Effector memory CD4-positive, alpha-beta T cell (primary cell): ENCODE data around the gene BRD8.
"Not testable (repeated sequence)": the region's sequence is repeated elsewhere in the genome, so short reads cannot be mapped to it uniquely, and the experiment has no call there.

Experiments used
- DNase-seq, 3 donors: peaks; one replicate each; pipeline ENCODE4 v3.0.0-alpha.2; 2020
- H3K27ac ChIP-seq: 2 replicates; pipeline ENCODE4 v1.7.0; 2013; ENCODE audit warnings: mild to moderate bottlenecking, low read length, moderate library complexity; ENCODE audit not compliant: insufficient read depth, poor library complexity, severe bottlenecking
- H3K27me3 ChIP-seq: replicated peaks from 2 replicates; pipeline ENCODE4 v1.7.0; 2013; ENCODE audit warnings: mild to moderate bottlenecking, low read length; ENCODE audit not compliant: insufficient read depth, control insufficient read depth, poor library complexity, severe bottlenecking
- H3K36me3 ChIP-seq: 2 replicates; pipeline ENCODE4 v1.7.0; 2013; ENCODE audit warnings: mild to moderate bottlenecking, low read length, moderate library complexity; ENCODE audit not compliant: control insufficient read depth, insufficient read depth
- H3K4me1 ChIP-seq: 2 replicates; pipeline ENCODE4 v1.7.0; 2013; ENCODE audit warnings: low read length, mild to moderate bottlenecking; ENCODE audit not compliant: control insufficient read depth, insufficient read depth, poor library complexity, severe bottlenecking
- H3K4me3 ChIP-seq: 2 replicates; pipeline ENCODE4 v1.7.0; 2013; ENCODE audit warnings: low read length, low read depth, mild to moderate bottlenecking; ENCODE audit not compliant: insufficient read depth, poor library complexity, severe bottlenecking
- H3K9me3 ChIP-seq: 2 replicates; pipeline ENCODE4 v1.7.0; 2013; ENCODE audit warnings: mild to moderate bottlenecking, low read length, moderate library complexity; ENCODE audit not compliant: control insufficient read depth
- total RNA-seq, 3 donors: gene quantifications; one replicate each; lab custom pipeline; 2026; lab: John Stamatoyannopoulos, UW

The BRD8 gene
- 21.3 to 34.9 (median 21.8) reads per million in 3 donors for total RNA-seq

- Histone ChIP-seq H3K4me3 (peak within 1 kb of the TSS; percentile 90), H3K27ac (peak within 1 kb of the TSS; percentile 68), H3K27me3 (no peaks in the 10 kb centered on the region), H3K9me3 (no peaks in the 10 kb centered on the region), H3K4me1 (peaks cover 7% of the 10 kb centered on the region), H3K36me3 (peaks cover 9% of the 10 kb centered on the region)
- peak; percentile 73 to 87 (median 82) for DNase-seq
Observed at GRCh38 chr5:138178516-138179276, at the start of gene BRD8, which contains the start of gene KIF20A. Gene BRD8, minus strand, starts transcription at chr5:138178630. Its CDS starts 16 bp downstream, at chr5:138178614. Gene KIF20A, plus strand, starts transcription at chr5:138179112. Its CDS starts 569 bp downstream, at chr5:138179681.

- Histone ChIP-seq H3K4me3 (no peak overlapping the region), H3K4me1 (no peaks in the 10 kb centered on the region), H3K27me3 (no peaks in the 10 kb centered on the region), H3K36me3 (no peaks in the 10 kb centered on the region), H3K9me3 (no peaks in the 10 kb centered on the region), H3K27ac (no peak overlapping the region)
- no peak for DNase-seq
Observed at GRCh38 chr5:138226910-138227309, 48.5 kb upstream of the BRD8 start.

GRCh38 chr5:138224712-138225111, 46.3 kb upstream of the BRD8 start:
- no peaks in the 10 kb centered on the region for H3K9me3 ChIP-seq
- H3K36me3 ChIP-seq, result no peaks in the 10 kb centered on the region
- no peak overlapping the region for H3K4me3 ChIP-seq
- no peaks in the 10 kb centered on the region for H3K27me3 ChIP-seq
- DNase-seq, result no peak
- H3K4me1 ChIP-seq, result no peaks in the 10 kb centered on the region
- H3K27ac ChIP-seq, result no peak overlapping the region

GRCh38 chr5:138223532-138223931, 45.1 kb upstream of the BRD8 start:
- Histone ChIP-seq H3K4me1 (no peaks in the 10 kb centered on the region), H3K9me3 (no peaks in the 10 kb centered on the region), H3K27ac (no peak overlapping the region), H3K27me3 (no peaks in the 10 kb centered on the region), H3K4me3 (no peak overlapping the region), H3K36me3 (no peaks in the 10 kb centered on the region)
- no peak for DNase-seq

- no peak for DNase-seq
- H3K27ac ChIP-seq, result no peak overlapping the region
- no peak overlapping the region for H3K4me3 ChIP-seq
- H3K27me3 ChIP-seq, result no peaks in the 10 kb centered on the region
- peaks cover 7% of the 10 kb centered on the region for H3K4me1 ChIP-seq
- no peaks in the 10 kb centered on the region for H3K36me3 ChIP-seq
- H3K9me3 ChIP-seq, result no peaks in the 10 kb centered on the region
Observed at GRCh38 chr5:138216799-138217198, 38.4 kb upstream of the BRD8 start.

- Histone ChIP-seq H3K27ac (peak within 1 kb of the TSS; percentile 79), H3K9me3 (no peaks in the 10 kb centered on the region), H3K4me3 (peak within 1 kb of the TSS; percentile 96), H3K27me3 (no peaks in the 10 kb centered on the region), H3K4me1 (peaks cover 7% of the 10 kb centered on the region), H3K36me3 (peaks cover 4% of the 10 kb centered on the region)
- DNase-seq, result peak; percentile 80 to 91 (median 84)
Observed at GRCh38 chr5:138213161-138214029, 35.0 kb upstream of the BRD8 start, which contains the start of gene CDC23. Gene CDC23, minus strand, starts transcription at chr5:138213323. Its CDS starts 11 bp downstream, at chr5:138213312.

- Histone ChIP-seq H3K9me3 (no peaks in the 10 kb centered on the region), H3K27ac (peak overlapping the region; percentile 79), H3K4me3 (peak overlapping the region; percentile 96), H3K4me1 (peaks cover 7% of the 10 kb centered on the region), H3K36me3 (peaks cover 4% of the 10 kb centered on the region), H3K27me3 (no peaks in the 10 kb centered on the region)
- DNase-seq, result no peak
Observed at GRCh38 chr5:138212828-138213160, 34.4 kb upstream of the BRD8 start.

- Histone ChIP-seq H3K4me3 (no peak overlapping the region), H3K36me3 (peaks cover 7% of the 10 kb centered on the region), H3K27me3 (no peaks in the 10 kb centered on the region), H3K27ac (no peak overlapping the region), H3K9me3 (no peaks in the 10 kb centered on the region), H3K4me1 (peaks cover 7% of the 10 kb centered on the region)
- no peak for DNase-seq
Observed at GRCh38 chr5:138210985-138211384, 32.6 kb upstream of the BRD8 start.

GRCh38 chr5:138193859-138194258, 15.4 kb upstream of the BRD8 start:
- H3K27ac ChIP-seq, H3K4me3 ChIP-seq, H3K27me3 ChIP-seq, H3K9me3 ChIP-seq, DNase-seq, H3K4me1 ChIP-seq: not testable (repeated sequence)
- peaks cover 45% of the 10 kb centered on the region for H3K36me3 ChIP-seq

GRCh38 chr5:138192826-138193225, 14.4 kb upstream of the BRD8 start:
- Histone ChIP-seq H3K9me3 (no peaks in the 10 kb centered on the region), H3K4me1 (no peaks in the 10 kb centered on the region), H3K36me3 (peaks cover 45% of the 10 kb centered on the region), H3K27me3 (no peaks in the 10 kb centered on the region), H3K27ac (no peak overlapping the region), H3K4me3 (no peak overlapping the region)
- DNase-seq, result no peak
